Adrenal gland (tissue), 5 donors: Measurements from ENCODE around the gene ZMYND10.

Source experiments
- POLR2A ChIP-seq, 2 donors: fragments of 450-650 bp; IDR thresholded peaks; one replicate each; pipeline ENCODE4 v1.6.1; 2017; ENCODE audit warnings: antibody characterized with exemption in 2 of 2, mild to moderate bottlenecking in 2 of 2, moderate library complexity in 1 of 2
- TF ChIP-seq, protein P1 (sequence below), 6 experiments: fragments of 450-650 bp in 4 of 6; fragments of 200-600 bp in 2 of 6; sonication (generic) in 1 of 6; IDR thresholded peaks; 1 replicate in 5 of 6; 2 replicates in 1 of 6; pipeline versions ENCODE4 v1.5.1 to v1.8.0; 2016 to 2021; ENCODE audit warnings: antibody characterized with exemption in 6 of 6, mild to moderate bottlenecking in 2 of 6, moderate library complexity in 1 of 6
- donor health status: DM: no; HTN: no; CAD: no.

DNA sequence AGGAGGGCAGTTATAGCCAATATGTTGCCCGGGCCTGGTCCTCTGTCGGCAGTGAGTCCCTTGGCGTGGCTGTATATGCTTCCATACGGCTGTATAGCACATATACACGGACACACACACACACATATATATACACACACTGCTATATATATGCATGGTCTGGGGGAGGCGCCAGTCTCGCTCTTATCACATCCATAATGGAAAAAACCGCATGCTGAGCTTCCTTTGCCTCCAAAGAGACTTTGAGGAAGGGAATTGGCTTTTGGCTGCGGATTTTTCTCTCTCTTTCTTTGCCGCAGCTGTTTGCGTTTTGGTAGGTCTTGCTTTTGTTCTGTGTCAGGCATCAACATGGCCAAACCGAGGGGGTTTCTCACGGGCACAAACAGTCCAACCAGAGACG is 25.1 kb upstream of the ZMYND10 start:
- TF ChIP-seq, protein P1, sequence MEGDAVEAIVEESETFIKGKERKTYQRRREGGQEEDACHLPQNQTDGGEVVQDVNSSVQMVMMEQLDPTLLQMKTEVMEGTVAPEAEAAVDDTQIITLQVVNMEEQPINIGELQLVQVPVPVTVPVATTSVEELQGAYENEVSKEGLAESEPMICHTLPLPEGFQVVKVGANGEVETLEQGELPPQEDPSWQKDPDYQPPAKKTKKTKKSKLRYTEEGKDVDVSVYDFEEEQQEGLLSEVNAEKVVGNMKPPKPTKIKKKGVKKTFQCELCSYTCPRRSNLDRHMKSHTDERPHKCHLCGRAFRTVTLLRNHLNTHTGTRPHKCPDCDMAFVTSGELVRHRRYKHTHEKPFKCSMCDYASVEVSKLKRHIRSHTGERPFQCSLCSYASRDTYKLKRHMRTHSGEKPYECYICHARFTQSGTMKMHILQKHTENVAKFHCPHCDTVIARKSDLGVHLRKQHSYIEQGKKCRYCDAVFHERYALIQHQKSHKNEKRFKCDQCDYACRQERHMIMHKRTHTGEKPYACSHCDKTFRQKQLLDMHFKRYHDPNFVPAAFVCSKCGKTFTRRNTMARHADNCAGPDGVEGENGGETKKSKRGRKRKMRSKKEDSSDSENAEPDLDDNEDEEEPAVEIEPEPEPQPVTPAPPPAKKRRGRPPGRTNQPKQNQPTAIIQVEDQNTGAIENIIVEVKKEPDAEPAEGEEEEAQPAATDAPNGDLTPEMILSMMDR (IDR thresholded peaks at IDR 0.05): no peak
- no peak for TF ChIP-seq POLR2A (IDR thresholded peaks at IDR 0.05)
